ENCODE results near the gene UAP1.
"Not testable (repeated sequence)": the region's sequence is repeated elsewhere in the genome, so short reads cannot be mapped to it uniquely, and the experiment has no call there.

UAP1 gene

DNA sequence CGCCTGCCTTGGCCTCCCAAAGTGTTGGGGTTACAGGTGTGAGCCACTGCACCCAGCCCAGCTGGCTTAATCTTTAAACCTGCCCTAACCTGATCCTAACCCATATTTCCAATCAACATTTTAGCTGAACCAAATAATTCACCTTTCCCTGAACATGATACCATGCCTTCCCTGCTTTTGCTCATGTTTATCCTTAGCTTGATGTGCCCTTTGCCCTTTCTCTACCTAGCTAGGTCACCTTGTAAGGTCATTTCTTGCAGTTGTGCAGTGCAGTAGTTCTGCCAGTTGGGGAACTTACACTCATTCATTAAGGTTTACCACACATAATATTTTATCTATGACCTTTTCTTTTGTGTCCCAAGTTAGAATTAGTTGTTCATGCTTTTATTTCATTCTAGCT, 5.3 kb downstream of the UAP1 start:
- DNase-seq, result no peak

GRCh38 chr1:162568802-162569201, 7.3 kb downstream of the UAP1 start:
- no peak for DNase-seq

GRCh38 chr1:162570718-162571117, 9.2 kb downstream of the UAP1 start:
- no peak for DNase-seq

DNA sequence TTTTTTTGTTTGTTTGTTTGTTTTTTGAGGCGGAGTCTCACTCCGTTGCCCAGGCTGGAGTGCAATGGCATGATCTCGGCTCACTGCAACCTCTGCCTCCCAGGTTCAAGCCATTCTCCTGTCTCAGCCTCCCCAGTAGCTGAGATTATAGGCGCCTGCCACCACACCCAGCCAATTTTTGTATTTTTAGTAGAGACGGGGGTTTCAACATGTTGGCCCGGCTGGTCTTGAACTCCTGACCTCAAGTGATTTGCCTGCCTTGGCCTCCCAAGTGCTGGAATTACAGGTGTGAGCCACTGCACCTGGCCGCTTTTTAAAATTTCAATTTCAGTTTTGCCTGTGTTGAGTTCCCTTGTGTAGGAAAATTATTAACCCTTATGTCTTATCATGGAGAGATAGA, 9.6 kb downstream of the UAP1 start:
- DNase-seq, result not testable (repeated sequence)

DNA sequence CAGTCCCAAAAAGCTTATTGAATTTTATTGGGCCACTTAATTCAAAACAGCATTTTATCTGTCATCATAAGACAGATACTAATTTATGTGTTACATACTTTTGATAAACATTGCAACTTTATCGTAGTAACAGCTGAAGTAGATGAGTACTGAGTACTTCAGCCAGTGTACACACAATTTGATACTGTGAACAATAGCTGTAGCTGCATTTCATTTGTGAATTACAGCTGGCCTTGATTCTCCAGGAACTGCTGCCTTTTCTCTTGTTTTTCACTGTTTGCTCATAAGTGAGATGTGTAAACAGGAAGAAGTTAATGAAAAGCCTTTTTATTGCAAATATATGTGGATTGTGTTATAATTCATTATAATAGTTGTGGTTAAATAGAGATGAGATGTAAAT, 10.2 kb downstream of the UAP1 start:
- DNase-seq, result no peak

- no peak for DNase-seq
Observed at GRCh38 chr1:162573136-162573535, 11.6 kb downstream of the UAP1 start.

- no peak for DNase-seq
Observed at GRCh38 chr1:162578071-162578700, 16.7 kb downstream of the UAP1 start.

- no peak for DNase-seq
Observed at GRCh38 chr1:162578936-162579335, 17.4 kb downstream of the UAP1 start.

- DNase-seq, result no peak
Observed at GRCh38 chr1:162580308-162580707, 18.8 kb downstream of the UAP1 start.

- DNase-seq, result not testable (repeated sequence)
Observed at GRCh38 chr1:162582901-162583300, 21.4 kb downstream of the UAP1 start.

- not testable (repeated sequence) for DNase-seq
Observed at GRCh38 chr1:162585101-162585500, 23.6 kb downstream of the UAP1 start.

GRCh38 chr1:162587347-162587746, 25.8 kb downstream of the UAP1 start:
- no peak for DNase-seq

- DNase-seq, result no peak
Observed at GRCh38 chr1:162587761-162588260, 26.3 kb downstream of the UAP1 start.

DNA sequence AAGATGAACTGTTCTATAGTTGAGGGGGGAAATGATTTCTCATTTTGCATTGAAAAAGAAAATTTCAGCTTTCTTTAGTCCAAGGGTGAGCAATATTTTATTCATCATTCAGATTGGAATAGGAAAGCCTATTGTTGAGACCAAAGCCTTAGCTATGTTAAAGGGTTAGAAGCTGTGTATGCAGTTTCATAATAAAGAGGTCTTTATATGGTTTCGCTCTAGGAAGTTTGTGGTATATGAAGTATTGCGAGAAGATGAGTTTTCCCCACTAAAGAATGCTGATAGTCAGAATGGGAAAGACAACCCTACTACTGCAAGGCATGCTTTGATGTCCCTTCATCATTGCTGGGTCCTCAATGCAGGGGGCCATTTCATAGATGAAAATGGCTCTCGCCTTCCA, 28.6 kb downstream of the UAP1 start:
- no peak for DNase-seq

- DNase-seq, result no peak
Observed at GRCh38 chr1:162590686-162591085, 29.2 kb downstream of the UAP1 start.

DNA sequence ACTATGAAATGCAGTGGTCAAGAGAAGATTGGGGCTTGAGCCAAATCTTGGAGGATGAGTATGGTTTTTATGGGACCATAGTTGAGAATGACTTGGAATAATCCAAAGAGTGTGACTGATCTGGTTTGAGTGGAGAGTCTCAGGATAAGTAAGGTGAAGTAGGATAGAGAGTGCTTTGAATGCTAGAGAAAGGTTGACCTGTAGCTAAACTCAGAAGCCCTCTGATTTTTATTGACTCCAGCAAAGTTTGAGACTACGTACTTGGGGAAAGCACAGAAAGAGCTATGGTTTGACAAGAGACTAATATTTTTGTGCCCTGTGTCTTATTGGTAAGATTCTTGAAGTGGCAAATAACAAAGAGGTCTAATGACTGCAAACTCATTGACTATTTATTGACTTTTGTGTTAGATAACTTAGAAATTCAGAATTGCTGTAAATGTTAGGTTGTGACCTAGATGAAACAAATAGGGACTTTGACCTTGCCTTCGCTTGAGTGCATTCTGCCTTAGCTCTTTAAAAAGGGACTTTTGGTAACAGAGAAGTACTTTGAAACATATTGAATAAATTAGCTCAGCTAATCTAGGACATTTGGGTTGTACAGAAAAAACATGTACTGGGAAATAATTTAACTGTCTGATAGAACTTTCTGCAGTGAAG, 35.1 kb downstream of the UAP1 start:
- DNase-seq, result no peak

GRCh38 chr1:162599451-162599850, 37.9 kb downstream of the UAP1 start:
- no peak for DNase-seq

DNA sequence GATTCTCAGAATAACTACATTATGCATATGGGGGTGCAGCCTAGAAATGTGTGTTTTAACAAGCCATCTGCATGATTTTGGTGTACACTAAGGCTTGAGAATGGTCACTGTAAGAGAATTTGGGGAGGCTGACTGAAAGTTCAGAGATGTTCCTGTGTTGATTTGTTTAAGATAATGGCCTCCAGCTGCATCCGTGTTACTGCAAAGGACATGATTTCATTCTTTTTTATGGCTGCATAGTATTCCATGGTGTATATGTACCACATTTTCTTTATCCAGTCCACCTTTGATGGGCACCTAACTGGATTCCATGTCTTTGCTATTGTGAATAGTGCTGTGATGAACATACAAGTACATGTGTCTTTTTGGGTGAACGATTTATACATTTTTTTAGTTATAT, 41.6 kb downstream of the UAP1 start:
- DNase-seq, result not testable (repeated sequence)

DNA sequence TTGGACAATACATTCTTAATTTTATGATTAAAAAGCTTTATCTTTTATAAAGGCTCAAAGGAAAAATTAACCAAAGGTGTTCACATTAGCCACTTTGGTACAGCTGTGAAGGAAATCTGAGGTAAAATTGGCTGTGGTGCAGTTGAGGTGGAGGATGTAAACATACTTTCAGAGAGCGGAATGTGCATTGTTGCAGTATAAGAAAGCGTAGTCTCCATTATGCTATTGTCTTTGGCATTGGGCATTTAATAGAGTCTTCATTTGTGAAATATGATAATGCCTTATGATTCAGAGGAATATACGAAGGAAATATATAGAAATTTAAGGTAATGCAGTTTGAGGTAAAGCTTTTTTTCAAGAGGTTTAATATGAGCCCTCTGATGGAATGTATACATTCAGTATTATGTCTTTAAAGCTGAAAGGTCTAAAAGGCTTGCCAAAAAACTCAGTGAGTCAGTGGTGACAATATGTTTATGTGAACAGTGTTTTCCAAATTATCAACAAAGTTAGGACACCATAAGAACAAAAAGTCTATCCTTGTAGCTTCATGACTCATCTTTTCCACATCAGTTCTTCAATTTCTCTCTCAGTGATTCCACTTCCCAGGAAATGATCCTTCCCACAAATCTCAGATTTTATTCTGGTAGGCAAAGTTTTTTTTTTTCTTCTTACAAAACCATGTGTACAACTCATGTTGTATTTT, 43.9 kb downstream of the UAP1 start:
- DNase-seq, result no peak

GRCh38 chr1:162609306-162609705, 47.8 kb downstream of the UAP1 start:
- no peak for DNase-seq

GRCh38 chr1:162612606-162613400, 51.3 kb downstream of the UAP1 start:
- no peak for DNase-seq

GRCh38 chr1:162616848-162617247, 55.3 kb downstream of the UAP1 start:
- DNase-seq, result no peak

DNA sequence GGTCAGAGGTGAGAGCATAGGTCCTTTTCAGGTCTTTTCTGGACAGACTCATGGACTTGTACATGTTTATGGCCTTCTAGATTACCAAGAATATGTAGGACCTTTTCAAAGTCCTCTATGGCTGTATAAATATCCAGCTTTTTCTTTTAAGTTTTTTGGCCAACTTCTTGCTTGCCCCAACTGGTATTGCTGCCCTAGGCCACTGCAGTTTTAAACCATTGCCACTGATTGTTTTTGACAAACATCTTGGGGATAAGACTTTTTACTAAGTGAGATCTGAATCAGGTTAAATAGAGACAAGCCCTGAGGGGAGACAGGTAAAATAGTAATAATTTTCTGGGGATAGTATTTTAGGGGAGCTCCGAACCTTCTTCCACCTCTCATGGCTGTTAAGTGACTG, 56.0 kb downstream of the UAP1 start:
- DNase-seq, result no peak

All from activated T-cell treated with anti-CD3 and anti-CD28 coated beads, Interleukin-2, amount 50 U/mL, for 48 hours (primary cell).